BLaER1 treated with 17β-estradiol and CSF1 and Interleukin-3, amounts not matched to agents 10 nM and 100 nM (cell line): ENCODE measurements around the gene FAF1.
"Not testable (repeated sequence)": the region's sequence is repeated elsewhere in the genome, so short reads cannot be mapped to it uniquely, and the experiment has no call there.

Source experiments
- H3K27ac ChIP-seq, 11 experiments: shearing (Covaris generic); formaldehyde crosslinking; 2 replicates each; pipeline ENCODE4 v1.8.1; 2022
- H3K27me3 ChIP-seq, 11 experiments: shearing (Covaris generic); formaldehyde crosslinking; 2 replicates each; pipeline ENCODE4 v1.8.1; 2022
- H3K36me3 ChIP-seq, 11 experiments: shearing (Covaris generic); formaldehyde crosslinking; 2 replicates each; pipeline ENCODE4 v1.8.1; 2022
- H3K4me1 ChIP-seq, 10 experiments: shearing (Covaris generic); formaldehyde crosslinking; 2 replicates each; pipeline ENCODE4 v1.8.1; 2022
- H3K4me2 ChIP-seq, 11 experiments: shearing (Covaris generic); formaldehyde crosslinking; 2 replicates each; pipeline ENCODE4 v1.8.1; 2022
- H3K4me3 ChIP-seq, 10 experiments: shearing (Covaris generic); formaldehyde crosslinking; 2 replicates each; pipeline ENCODE4 v1.8.1; 2022
- H3K9ac ChIP-seq, 11 experiments: shearing (Covaris generic); formaldehyde crosslinking; 2 replicates each; pipeline ENCODE4 v1.8.1; 2022
- H3K9me3 ChIP-seq, 11 experiments: shearing (Covaris generic); formaldehyde crosslinking; replicated peaks in 1 of 11; 2 replicates each; pipeline ENCODE4 v1.8.1; 2022
- H4K20me1 ChIP-seq, 11 experiments: shearing (Covaris generic); formaldehyde crosslinking; 2 replicates each; pipeline ENCODE4 v1.8.1; 2022
- Cebpa-rat ChIP-seq, 11 experiments: shearing (Covaris generic); IDR thresholded peaks; 2 replicates each; pipeline ENCODE4 v1.8.1; 2022

Gene FAF1

GRCh38 chr1:50779801-50780200 lies 180.3 kb downstream of the FAF1 start:
- H3K36me3 ChIP-seq, result peaks cover 10 to 61% (median 19%) of the 10 kb centered on the region in 11 experiments
- no peak overlapping the region for H3K4me2 ChIP-seq
- H3K4me1 ChIP-seq, result peaks cover 0 to 13% (median 8%) of the 10 kb centered on the region in 10 experiments; a peak in 11 of 20 replicates
- H4K20me1 ChIP-seq, result no peaks in the 10 kb centered on the region; a peak in 1 of 22 replicates
- H3K27me3 ChIP-seq, result no peaks in the 10 kb centered on the region
- no peak overlapping the region for H3K27ac ChIP-seq
- no peak for TF ChIP-seq Cebpa-rat (IDR thresholded peaks at IDR 0.05)
- no peak overlapping the region for H3K4me3 ChIP-seq
- H3K9me3 ChIP-seq, result no peaks in the 10 kb centered on the region; a peak in 1 of 22 replicates
- H3K9ac ChIP-seq, result no peak overlapping the region

DNA sequence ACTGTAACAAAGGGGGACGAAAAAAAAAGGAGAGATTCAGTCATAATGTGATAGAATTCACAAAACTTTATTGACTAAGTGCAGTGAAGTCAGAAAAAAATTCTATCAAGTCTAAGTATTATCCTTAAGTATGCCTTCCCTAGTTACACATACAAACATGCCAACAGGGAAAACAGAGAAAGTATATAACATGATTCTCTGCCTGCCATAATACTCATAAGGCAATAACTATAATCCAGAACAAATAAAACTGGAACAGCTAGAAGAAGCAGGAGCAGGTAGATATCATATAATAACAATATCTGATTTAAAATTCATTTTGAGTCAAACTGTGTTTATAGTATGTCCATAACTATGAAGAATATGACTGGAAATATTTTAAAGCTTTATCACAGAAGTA lies 184.3 kb downstream of the FAF1 start:
- Histone ChIP-seq H3K9me3 (no peaks in the 10 kb centered on the region; a peak in 1 of 22 replicates), H3K27me3 (no peaks in the 10 kb centered on the region), H4K20me1 (peaks cover 0 to 5% (median 0%) of the 10 kb centered on the region in 11 experiments; a peak in 1 of 22 replicates), H3K4me2 (no peak overlapping the region), H3K9ac (no peak overlapping the region), H3K27ac (no peak overlapping the region), H3K36me3 (peaks cover 8 to 37% (median 16%) of the 10 kb centered on the region in 11 experiments), H3K4me3 (no peak overlapping the region), H3K4me1 (peaks cover 0 to 7% (median 0%) of the 10 kb centered on the region in 10 experiments; a peak in 3 of 20 replicates)
- TF ChIP-seq Cebpa-rat (IDR thresholded peaks at IDR 0.05), result no peak

DNA sequence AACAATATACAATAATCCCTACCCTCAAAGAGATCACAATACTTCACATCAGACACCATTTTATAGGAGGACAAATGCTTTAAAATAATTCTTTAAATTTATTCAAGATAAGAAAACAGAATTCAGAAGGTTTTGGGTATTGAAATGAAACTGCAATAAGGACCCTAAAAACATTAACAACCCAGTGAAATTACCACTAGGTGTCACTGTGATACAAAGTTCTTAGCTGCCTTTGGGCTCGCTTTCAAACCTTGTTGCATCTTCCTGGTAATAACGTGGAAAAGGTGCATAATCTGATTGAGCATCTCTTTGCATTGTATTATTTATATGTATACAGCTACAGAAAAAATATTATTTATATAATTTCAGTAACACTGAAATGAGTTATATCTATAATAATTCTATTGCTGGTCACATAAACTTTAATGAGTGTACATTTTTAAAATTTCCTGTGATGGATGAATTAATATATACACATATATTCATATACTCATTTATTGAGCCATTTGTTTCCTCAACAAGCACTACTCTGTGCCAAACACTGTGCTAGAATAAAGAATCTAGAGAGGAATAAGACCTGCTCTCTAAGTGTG lies 185.2 kb downstream of the FAF1 start:
- peaks cover 0 to 28% (median 7%) of the 10 kb centered on the region in 11 experiments; a peak in 10 of 22 replicates for H3K36me3 ChIP-seq
- no peak overlapping the region for H3K4me2 ChIP-seq
- no peaks in the 10 kb centered on the region for H3K27me3 ChIP-seq
- no peak overlapping the region for H3K4me3 ChIP-seq
- H3K4me1 ChIP-seq, result peaks cover 0 to 4% (median 0%) of the 10 kb centered on the region in 10 experiments; a peak in 3 of 20 replicates
- peaks cover 0 to 5% (median 0%) of the 10 kb centered on the region in 11 experiments; a peak in 1 of 22 replicates for H4K20me1 ChIP-seq
- H3K9me3 ChIP-seq, result 0 out of 22 replicates have a peak, but pooled peaks cover 0 to 1% (median 0%) of the 10 kb centered on the region in 11 experiments
- no peak overlapping the region for H3K9ac ChIP-seq
- no peak overlapping the region for H3K27ac ChIP-seq
- TF ChIP-seq Cebpa-rat (IDR thresholded peaks at IDR 0.05), result no peak

DNA sequence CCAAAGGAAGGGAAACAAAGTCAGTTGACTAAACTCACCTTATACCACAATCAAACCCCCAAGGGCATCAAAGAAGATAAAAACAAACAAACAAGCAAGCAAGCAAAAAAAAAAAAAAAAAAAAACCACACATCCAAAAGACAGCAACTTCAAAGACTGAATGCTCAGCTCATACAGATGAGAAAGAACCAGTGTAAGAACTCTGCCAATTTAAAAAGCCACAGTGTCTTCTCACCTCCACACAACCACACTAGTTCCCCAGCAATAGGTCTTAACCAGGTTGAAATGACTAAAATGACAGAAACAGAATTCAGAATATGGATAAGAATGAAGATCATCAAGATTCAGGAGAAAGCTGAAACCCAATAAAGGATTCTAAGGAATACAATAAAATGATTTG lies 193.4 kb downstream of the FAF1 start:
- Histone ChIP-seq H3K27ac (no peak overlapping the region), H3K27me3 (no peaks in the 10 kb centered on the region), H3K4me2 (peak overlapping the region in 2 of 11 experiments; percentile 13 to 17; a peak in 2 of 22 replicates), H3K4me3 (no peak overlapping the region), H3K9me3 (peaks cover 0 to 13% (median 6%) of the 10 kb centered on the region in 11 experiments; a peak in 8 of 22 replicates), H3K9ac (no peak overlapping the region), H3K36me3 (peaks cover 0 to 20% (median 11%) of the 10 kb centered on the region in 11 experiments; a peak in 14 of 22 replicates), H4K20me1 (peaks cover 0 to 11% (median 0%) of the 10 kb centered on the region in 11 experiments; a peak in 1 of 22 replicates), H3K4me1 (peaks cover 0 to 7% (median 0%) of the 10 kb centered on the region in 10 experiments; a peak in 3 of 20 replicates)
- TF ChIP-seq Cebpa-rat (IDR thresholded peaks at IDR 0.05), result no peak

- not testable (repeated sequence) for H3K27ac ChIP-seq, H3K4me3 ChIP-seq, H3K27me3 ChIP-seq, H3K4me1 ChIP-seq, H4K20me1 ChIP-seq, H3K9ac ChIP-seq, H3K4me2 ChIP-seq
- H3K9me3 ChIP-seq, result peaks cover 25 to 41% (median 32%) of the 10 kb centered on the region in 11 experiments
- H3K36me3 ChIP-seq, result peaks cover 14 to 38% (median 32%) of the 10 kb centered on the region in 11 experiments; a peak in 21 of 22 replicates
These were observed 203.5 kb downstream of the FAF1 start for GRCh38 chr1:50756543-50756942.

DNA sequence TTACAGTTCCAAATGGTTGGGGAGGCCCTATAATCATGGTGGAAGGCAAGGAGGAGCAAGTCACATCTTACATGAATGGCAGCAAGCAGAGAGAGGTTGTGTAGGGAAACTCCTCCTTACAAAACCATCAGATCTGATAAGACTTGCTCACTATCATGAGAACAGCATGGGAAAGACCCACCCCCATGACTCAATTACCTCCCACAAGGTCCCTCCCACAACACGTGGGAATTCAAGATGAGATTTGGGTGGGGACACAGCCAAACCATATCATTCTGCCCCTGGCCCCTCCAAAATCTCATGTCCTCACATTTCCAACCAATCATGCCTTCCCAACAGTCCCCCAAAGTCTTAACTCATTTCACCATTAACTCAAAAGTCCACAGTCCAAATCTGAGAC lies 205.3 kb downstream of the FAF1 start:
- peaks cover 14 to 38% (median 32%) of the 10 kb centered on the region in 11 experiments; a peak in 21 of 22 replicates for H3K36me3 ChIP-seq
- H3K27ac ChIP-seq, H3K4me1 ChIP-seq, H3K27me3 ChIP-seq, H3K4me3 ChIP-seq, H3K9ac ChIP-seq, H3K4me2 ChIP-seq, H4K20me1 ChIP-seq: not testable (repeated sequence)
- peaks cover 21 to 36% (median 31%) of the 10 kb centered on the region in 11 experiments for H3K9me3 ChIP-seq

DNA sequence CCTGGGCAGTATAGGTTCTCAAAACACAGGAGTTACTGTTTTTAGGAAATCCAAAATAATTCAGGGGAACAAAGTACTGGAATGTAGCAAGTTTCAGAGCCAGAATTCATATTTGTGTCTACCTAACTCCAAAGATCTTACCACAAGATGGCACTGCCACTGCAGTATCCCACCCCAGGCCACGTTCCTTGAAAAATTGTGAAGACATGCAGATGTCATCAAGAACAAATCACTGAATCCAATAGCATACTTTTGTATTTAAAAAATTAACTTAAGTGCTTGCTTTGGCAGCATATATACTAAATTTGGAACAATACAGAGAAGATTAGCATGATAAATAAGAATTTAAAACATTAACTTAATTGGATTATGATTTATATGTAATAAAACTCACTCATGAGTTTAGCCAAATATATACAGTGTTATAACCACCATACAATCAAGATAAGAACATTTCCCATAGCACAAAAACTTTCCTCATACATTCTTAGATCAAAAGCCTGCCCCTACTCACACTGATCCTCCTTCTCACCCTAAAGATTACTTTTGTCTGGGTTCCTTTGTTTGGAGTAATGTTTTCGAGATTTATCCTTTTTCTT lies 209.9 kb downstream of the FAF1 start:
- no peak for TF ChIP-seq Cebpa-rat (IDR thresholded peaks at IDR 0.05)

GRCh38 chr1:50747394-50747793 lies 212.7 kb downstream of the FAF1 start:
- H3K27me3 ChIP-seq, result no peaks in the 10 kb centered on the region
- H3K9me3 ChIP-seq, result no peaks in the 10 kb centered on the region
- no peak overlapping the region for H3K9ac ChIP-seq
- H3K36me3 ChIP-seq, result peaks cover 13 to 37% (median 25%) of the 10 kb centered on the region in 11 experiments; a peak in 19 of 22 replicates
- TF ChIP-seq Cebpa-rat (IDR thresholded peaks at IDR 0.05), result no peak
- H4K20me1 ChIP-seq, result peaks cover 0 to 10% (median 0%) of the 10 kb centered on the region in 11 experiments; a peak in 2 of 22 replicates
- H3K4me2 ChIP-seq, result no peak overlapping the region
- H3K4me1 ChIP-seq, result no peaks in the 10 kb centered on the region
- H3K4me3 ChIP-seq, result no peak overlapping the region
- H3K27ac ChIP-seq, result no peak overlapping the region

More for the DNA sequence above, 209.9 kb downstream of the FAF1 start:
- Histone ChIP-seq H3K4me3 (no peak overlapping the region), H3K4me2 (no peak overlapping the region), H3K27ac (no peak overlapping the region), H4K20me1 (peaks cover 0 to 10% (median 0%) of the 10 kb centered on the region in 11 experiments; a peak in 2 of 22 replicates), H3K9me3 (0 out of 22 replicates have a peak, but pooled peaks cover 0 to under 1% (median 0%) of the 10 kb centered on the region in 11 experiments), H3K27me3 (no peaks in the 10 kb centered on the region), H3K4me1 (no peaks in the 10 kb centered on the region), H3K9ac (no peak overlapping the region), H3K36me3 (peaks cover 0 to 22% (median 12%) of the 10 kb centered on the region in 11 experiments; a peak in 15 of 22 replicates)

DNA sequence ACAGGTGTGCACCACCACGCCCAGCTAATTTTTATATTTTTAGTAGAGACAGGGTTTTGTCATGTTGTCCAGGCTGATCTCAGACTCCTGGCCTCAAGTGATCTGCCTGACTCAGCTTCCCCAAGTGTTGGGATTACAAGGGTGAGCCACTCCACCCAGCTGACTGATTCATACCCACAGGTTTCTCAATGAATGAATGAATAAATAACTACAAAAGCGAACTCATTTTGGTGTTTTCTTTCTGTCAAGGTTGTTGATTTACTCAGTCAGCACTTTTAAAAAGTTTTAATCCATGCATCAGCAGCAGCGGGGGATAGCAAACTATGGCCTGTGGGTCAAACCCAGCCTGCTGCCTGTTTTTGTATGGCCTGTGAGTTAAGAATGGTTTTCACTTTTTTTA lies 217.5 kb downstream of the FAF1 start:
- H3K4me1 ChIP-seq, result no peaks in the 10 kb centered on the region
- H3K27me3 ChIP-seq, result no peaks in the 10 kb centered on the region
- no peak overlapping the region for H3K4me3 ChIP-seq
- H3K9ac ChIP-seq, result no peak overlapping the region
- H3K9me3 ChIP-seq, result no peaks in the 10 kb centered on the region
- H3K4me2 ChIP-seq, result no peak overlapping the region
- H4K20me1 ChIP-seq, result no peaks in the 10 kb centered on the region
- H3K36me3 ChIP-seq, result peaks cover 23 to 75% (median 47%) of the 10 kb centered on the region in 11 experiments; a peak in 20 of 22 replicates
- TF ChIP-seq Cebpa-rat (IDR thresholded peaks at IDR 0.05), result no peak
- H3K27ac ChIP-seq, result no peak overlapping the region
